Suprapubic skin (tissue), 4 donors: Measurements from ENCODE around the gene DAB2IP. TPM values are rescaled to one million over a fixed set of nuclear protein-coding genes. Genes with fewer than 3 reads are reported as not detected.
"Not testable (repeated sequence)": the region's sequence is repeated elsewhere in the genome, so short reads cannot be mapped to it uniquely, and the experiment has no call there.

Source experiments
- DNase-seq, 2 donors: peaks; one replicate each; pipeline ENCODE4 v3.0.0-alpha.2; 2019; ENCODE audit warnings: low spot score in 2 of 2
- H3K27ac ChIP-seq: fragments of 200-600 bp; sonication (generic); one replicate; pipeline ENCODE4 v1.5.1; 2019
- H3K27me3 ChIP-seq: fragments of 200-600 bp; sonication (generic); one replicate; pipeline ENCODE4 v1.5.1; 2019
- H3K36me3 ChIP-seq: fragments of 200-600 bp; sonication (generic); one replicate; pipeline ENCODE4 v1.5.1; 2019
- H3K4me1 ChIP-seq: fragments of 200-600 bp; sonication (generic); one replicate; pipeline ENCODE4 v1.5.1; 2019
- H3K4me3 ChIP-seq: fragments of 200-600 bp; sonication (generic); one replicate; pipeline ENCODE4 v1.5.1; 2019; ENCODE audit warnings: mild to moderate bottlenecking
- H3K9me3 ChIP-seq: fragments of 200-600 bp; sonication (generic); one replicate; pipeline ENCODE4 v1.5.1; 2019
- CTCF ChIP-seq, 2 donors: fragments of 200-600 bp in 1 of 2; fragments of 450-650 bp in 1 of 2; sonication (generic) in 1 of 2; IDR thresholded peaks; one replicate each; pipeline ENCODE4 v1.5.1; 2016 to 2019; ENCODE audit warnings: antibody characterized with exemption in 2 of 2, mild to moderate bottlenecking in 1 of 2, moderate library complexity in 1 of 2
- EP300 ChIP-seq: sonication (generic); formaldehyde crosslinking; IDR thresholded peaks from one replicate; pipeline ENCODE4 v1.6.1; 2017; ENCODE audit warnings: antibody characterized with exemption
- POLR2A ChIP-seq, 2 donors: fragments of 450-650 bp; IDR thresholded peaks; one replicate each; pipeline ENCODE4 v1.6.1; 2017; ENCODE audit warnings: antibody characterized with exemption in 2 of 2, mild to moderate bottlenecking in 2 of 2, moderate library complexity in 2 of 2
- POLR2AphosphoS5 ChIP-seq, 3 donors: sonication (generic); formaldehyde crosslinking; IDR thresholded peaks; one replicate each; pipeline ENCODE4 v1.6.1; 2017; ENCODE audit warnings: antibody characterized with exemption in 3 of 3
- WGBS: methylation state at CpG from one replicate; pipeline ENCODE4 v1.1.5; 2018; 5-methylcytosine and 5-hydroxymethylcytosine counted together
- total RNA-seq, 4 donors: library from RNA; depleted of rRNA; stranded (reverse); fragments of >200 nt; gene quantifications; one replicate each; pipeline ENCODE4 v1.1.0, GENCODE V29; 2016

Gene DAB2IP
- total RNA-seq, 4 donors from 2014 or later, result 47.6 to 55.6 (median 50.3) TPM

GRCh38 chr9:121622387-121623203, 28.8 kb upstream of the DAB2IP start:
- H3K9me3 ChIP-seq, result no peaks in the 10 kb centered on the region
- H3K4me1 ChIP-seq, result peaks cover 27% of the 10 kb centered on the region
- H3K36me3 ChIP-seq, result no peaks in the 10 kb centered on the region
- H3K27ac ChIP-seq, result peak overlapping the region; percentile 69
- WGBS, result 52% methylated on average over 11 of the region's 14 CpGs
- DNase-seq, result peak; percentile 82 to 86
- no peaks in the 10 kb centered on the region for H3K27me3 ChIP-seq
- no peak overlapping the region for H3K4me3 ChIP-seq
- no peak for TF ChIP-seq CTCF (IDR thresholded peaks at IDR 0.05)
- no peak for TF ChIP-seq EP300
- TF ChIP-seq POLR2AphosphoS5 (IDR thresholded peaks at IDR 0.05), result no peak
- no peak for TF ChIP-seq POLR2A (IDR thresholded peaks at IDR 0.05)

GRCh38 chr9:121623430-121623829, 28.0 kb upstream of the DAB2IP start:
- H3K27ac ChIP-seq, H3K4me3 ChIP-seq, H3K27me3 ChIP-seq, DNase-seq, H3K9me3 ChIP-seq, H3K36me3 ChIP-seq: not testable (repeated sequence)
- peaks cover 27% of the 10 kb centered on the region for H3K4me1 ChIP-seq
- 89% methylated on average over 2 of the region's 2 CpGs for WGBS

GRCh38 chr9:121625590-121625989, 25.8 kb upstream of the DAB2IP start:
- Histone ChIP-seq H3K4me1 (peaks cover 15% of the 10 kb centered on the region), H3K27me3 (no peaks in the 10 kb centered on the region), H3K27ac (no peak overlapping the region), H3K4me3 (no peak overlapping the region), H3K9me3 (no peaks in the 10 kb centered on the region), H3K36me3 (no peaks in the 10 kb centered on the region)
- TF ChIP-seq POLR2A (IDR thresholded peaks at IDR 0.05) (no peak), CTCF (IDR thresholded peaks at IDR 0.05) (no peak), EP300 (no peak), POLR2AphosphoS5 (IDR thresholded peaks at IDR 0.05) (no peak)
- WGBS, result 89% methylated on average over 3 of the region's 3 CpGs
- DNase-seq, result no peak

- 73% methylated on average over 4 of the region's 4 CpGs for WGBS
- H3K27ac ChIP-seq, result no peak overlapping the region
These were observed 25.4 kb upstream of the DAB2IP start for GRCh38 chr9:121626012-121626411.

GRCh38 chr9:121627427-121627826, 24.0 kb upstream of the DAB2IP start:
- H3K9me3 ChIP-seq, result no peaks in the 10 kb centered on the region
- TF ChIP-seq POLR2A (IDR thresholded peaks at IDR 0.05), result no peak
- H3K27me3 ChIP-seq, result no peaks in the 10 kb centered on the region
- no peaks in the 10 kb centered on the region for H3K36me3 ChIP-seq
- no peak overlapping the region for H3K4me3 ChIP-seq
- DNase-seq, result no peak
- peaks cover 6% of the 10 kb centered on the region for H3K4me1 ChIP-seq
- WGBS, result 78% methylated on average over 6 of the region's 6 CpGs
- no peak overlapping the region for H3K27ac ChIP-seq

More at GRCh38 chr9:121626012-121626411, 25.4 kb upstream of the DAB2IP start:
- no peaks in the 10 kb centered on the region for H3K9me3 ChIP-seq
- DNase-seq, result no peak
- no peaks in the 10 kb centered on the region for H3K27me3 ChIP-seq
- TF ChIP-seq POLR2A (IDR thresholded peaks at IDR 0.05), result no peak
- TF ChIP-seq CTCF (IDR thresholded peaks at IDR 0.05), result no peak
- no peak for TF ChIP-seq POLR2AphosphoS5 (IDR thresholded peaks at IDR 0.05)
- no peak for TF ChIP-seq EP300
- H3K4me3 ChIP-seq, result no peak overlapping the region
- H3K4me1 ChIP-seq, result peaks cover 11% of the 10 kb centered on the region
- H3K36me3 ChIP-seq, result no peaks in the 10 kb centered on the region

- no peak overlapping the region for H3K4me3 ChIP-seq
- H3K9me3 ChIP-seq, result no peaks in the 10 kb centered on the region
- H3K36me3 ChIP-seq, result no peaks in the 10 kb centered on the region
- H3K27ac ChIP-seq, result no peak overlapping the region
- peaks cover 4% of the 10 kb centered on the region for H3K4me1 ChIP-seq
- WGBS, result 79% methylated on average over 4 of the region's 4 CpGs
- TF ChIP-seq POLR2A (IDR thresholded peaks at IDR 0.05), result no peak
- TF ChIP-seq POLR2AphosphoS5 (IDR thresholded peaks at IDR 0.05), result no peak
- no peak for TF ChIP-seq CTCF (IDR thresholded peaks at IDR 0.05)
- TF ChIP-seq EP300, result no peak
- no peaks in the 10 kb centered on the region for H3K27me3 ChIP-seq
- DNase-seq, result no peak
These were observed 23.0 kb upstream of the DAB2IP start for GRCh38 chr9:121628401-121628800.
